NCI-H1436 (cell line): ENCODE results near the gene KNTC1.
A peak's percentile ranks its signal among the peaks of the same experiment; 100 is the strongest.
"Not testable (repeated sequence)": the region's sequence is repeated elsewhere in the genome, so short reads cannot be mapped to it uniquely, and the experiment has no call there.

ENCODE experiments used
- DNase-seq: peaks from one replicate; lab custom pipeline; 2025; lab: John Stamatoyannopoulos, UW

The KNTC1 gene, protein sequence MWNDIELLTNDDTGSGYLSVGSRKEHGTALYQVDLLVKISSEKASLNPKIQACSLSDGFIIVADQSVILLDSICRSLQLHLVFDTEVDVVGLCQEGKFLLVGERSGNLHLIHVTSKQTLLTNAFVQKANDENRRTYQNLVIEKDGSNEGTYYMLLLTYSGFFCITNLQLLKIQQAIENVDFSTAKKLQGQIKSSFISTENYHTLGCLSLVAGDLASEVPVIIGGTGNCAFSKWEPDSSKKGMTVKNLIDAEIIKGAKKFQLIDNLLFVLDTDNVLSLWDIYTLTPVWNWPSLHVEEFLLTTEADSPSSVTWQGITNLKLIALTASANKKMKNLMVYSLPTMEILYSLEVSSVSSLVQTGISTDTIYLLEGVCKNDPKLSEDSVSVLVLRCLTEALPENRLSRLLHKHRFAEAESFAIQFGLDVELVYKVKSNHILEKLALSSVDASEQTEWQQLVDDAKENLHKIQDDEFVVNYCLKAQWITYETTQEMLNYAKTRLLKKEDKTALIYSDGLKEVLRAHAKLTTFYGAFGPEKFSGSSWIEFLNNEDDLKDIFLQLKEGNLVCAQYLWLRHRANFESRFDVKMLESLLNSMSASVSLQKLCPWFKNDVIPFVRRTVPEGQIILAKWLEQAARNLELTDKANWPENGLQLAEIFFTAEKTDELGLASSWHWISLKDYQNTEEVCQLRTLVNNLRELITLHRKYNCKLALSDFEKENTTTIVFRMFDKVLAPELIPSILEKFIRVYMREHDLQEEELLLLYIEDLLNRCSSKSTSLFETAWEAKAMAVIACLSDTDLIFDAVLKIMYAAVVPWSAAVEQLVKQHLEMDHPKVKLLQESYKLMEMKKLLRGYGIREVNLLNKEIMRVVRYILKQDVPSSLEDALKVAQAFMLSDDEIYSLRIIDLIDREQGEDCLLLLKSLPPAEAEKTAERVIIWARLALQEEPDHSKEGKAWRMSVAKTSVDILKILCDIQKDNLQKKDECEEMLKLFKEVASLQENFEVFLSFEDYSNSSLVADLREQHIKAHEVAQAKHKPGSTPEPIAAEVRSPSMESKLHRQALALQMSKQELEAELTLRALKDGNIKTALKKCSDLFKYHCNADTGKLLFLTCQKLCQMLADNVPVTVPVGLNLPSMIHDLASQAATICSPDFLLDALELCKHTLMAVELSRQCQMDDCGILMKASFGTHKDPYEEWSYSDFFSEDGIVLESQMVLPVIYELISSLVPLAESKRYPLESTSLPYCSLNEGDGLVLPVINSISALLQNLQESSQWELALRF (N-terminal part only)

DNA sequence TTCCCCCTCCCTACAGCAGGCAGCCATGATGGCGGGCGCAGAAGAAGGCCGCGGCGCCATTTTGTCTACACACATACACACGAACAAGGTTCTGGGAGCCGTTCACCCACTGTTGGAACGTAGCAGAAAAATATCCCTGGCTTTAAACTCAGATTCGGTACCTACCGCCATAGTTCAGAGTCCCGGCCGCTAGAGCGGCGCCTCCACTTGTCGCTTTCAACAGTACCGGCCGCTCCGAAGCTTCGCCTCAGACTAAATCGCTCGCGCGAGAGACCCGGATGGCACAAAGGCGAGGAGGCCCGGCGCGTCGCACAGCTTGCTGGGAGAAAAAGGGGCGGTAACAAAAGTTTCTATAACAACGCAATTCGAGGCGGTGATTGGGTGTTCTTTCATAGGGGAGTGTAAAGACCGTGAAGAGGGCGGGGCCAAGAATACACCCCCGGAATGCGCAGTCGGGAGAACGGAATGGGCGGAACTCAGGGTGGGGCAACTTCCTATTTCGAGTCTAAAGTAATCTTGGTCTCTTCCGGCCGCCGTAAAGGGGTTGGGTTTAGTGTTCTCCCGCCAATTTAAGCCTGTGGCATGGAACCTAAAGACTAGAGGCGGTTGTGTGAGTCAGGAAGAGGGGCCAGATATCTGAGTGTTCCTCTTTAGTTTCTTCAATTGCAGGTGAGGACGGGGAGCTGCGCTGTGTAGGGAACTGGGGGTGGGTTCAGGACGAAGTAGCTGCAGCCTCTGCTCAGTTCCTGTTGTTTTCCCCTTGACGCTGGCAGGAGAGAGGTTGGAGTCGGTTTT, at the start of gene KNTC1, which contains the start of gene RSRC2:
TSS of gene KNTC1 (plus strand) at position 567 of the 795 bp plus-strand sequence. CDS start 2,815 bp downstream, outside the sequence.
TSS of gene RSRC2 (minus strand) at position 254 of the 795 bp plus-strand sequence. CDS start at position 171, 83 bp downstream.
- peak; percentile 100 for DNase-seq

DNA sequence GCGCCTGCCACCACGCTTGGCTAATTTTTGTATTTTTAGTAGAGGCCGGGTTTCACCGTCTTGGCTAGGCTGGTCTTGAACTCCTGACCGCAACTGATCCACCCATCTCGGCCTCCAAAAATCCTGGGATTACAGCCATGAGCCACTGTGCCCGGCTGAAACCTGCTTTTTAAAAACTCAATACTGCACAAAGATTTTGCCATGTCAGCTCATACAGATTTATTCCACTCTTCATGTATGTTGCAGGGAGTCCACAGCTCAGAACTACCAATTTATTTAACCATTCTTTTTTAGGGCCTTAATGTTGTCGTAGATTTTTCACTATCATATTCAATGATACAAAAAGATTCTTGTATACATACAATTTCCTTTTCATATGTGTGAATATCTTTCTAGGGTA, 46.3 kb upstream of the KNTC1 start:
- DNase-seq, result no peak

DNA sequence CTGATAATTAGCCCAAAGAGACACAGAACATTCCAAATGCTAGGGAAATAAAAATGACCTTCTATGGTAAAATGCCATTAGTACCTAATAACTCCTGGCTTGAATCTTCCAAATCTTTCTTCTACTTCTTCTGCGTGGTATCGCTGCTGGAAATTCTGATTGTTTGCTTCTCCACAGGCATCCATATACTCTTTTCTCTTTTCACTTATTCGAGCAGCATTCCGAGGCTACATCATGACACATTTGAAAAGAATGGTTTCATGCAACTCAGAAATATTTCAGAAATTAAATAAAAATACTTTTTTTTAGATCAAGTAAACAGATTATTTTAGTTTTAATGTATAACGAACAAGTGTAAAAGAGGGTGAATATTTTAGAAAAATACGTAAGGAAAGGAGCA, 45.2 kb upstream of the KNTC1 start:
- no peak for DNase-seq

DNA sequence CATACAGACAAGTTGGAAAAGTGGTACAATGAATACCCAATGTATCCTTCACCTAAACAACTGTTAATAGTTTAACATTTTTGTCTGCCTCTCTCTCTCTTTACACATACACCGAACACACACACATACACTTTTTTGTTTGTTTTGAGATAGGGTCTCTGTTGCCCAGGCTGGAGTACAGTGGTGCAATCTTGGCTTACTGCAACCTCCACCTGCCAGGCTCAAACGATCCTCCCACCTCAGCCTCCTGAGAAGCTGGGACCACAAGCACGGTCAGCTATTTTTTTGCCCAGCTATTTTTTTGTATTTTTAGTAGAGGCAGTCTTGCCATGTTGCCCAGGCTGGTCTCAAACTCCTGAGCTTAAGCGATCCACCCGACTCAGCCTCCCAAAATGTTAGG, 43.1 kb upstream of the KNTC1 start:
- no peak for DNase-seq

DNA sequence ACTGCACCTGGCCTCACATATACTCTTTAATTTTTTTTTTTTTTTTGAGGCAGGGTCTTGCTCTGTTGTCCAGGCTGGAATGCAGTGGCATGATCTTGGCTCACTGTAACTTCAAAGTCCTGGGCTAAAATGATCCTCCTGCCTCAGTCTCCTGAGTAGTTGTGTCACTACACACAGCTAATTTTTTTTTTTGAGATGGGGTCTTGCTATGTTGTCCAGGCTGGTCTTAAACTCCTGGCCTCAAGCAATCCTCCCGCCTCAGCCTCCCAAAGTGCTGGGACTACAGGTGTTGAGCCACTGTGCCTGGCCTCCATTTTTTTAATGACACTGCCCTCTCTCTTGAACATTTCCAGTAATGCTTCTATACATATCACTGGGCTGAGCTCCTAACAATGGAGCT, 42.7 kb upstream of the KNTC1 start:
- not testable (repeated sequence) for DNase-seq

DNA sequence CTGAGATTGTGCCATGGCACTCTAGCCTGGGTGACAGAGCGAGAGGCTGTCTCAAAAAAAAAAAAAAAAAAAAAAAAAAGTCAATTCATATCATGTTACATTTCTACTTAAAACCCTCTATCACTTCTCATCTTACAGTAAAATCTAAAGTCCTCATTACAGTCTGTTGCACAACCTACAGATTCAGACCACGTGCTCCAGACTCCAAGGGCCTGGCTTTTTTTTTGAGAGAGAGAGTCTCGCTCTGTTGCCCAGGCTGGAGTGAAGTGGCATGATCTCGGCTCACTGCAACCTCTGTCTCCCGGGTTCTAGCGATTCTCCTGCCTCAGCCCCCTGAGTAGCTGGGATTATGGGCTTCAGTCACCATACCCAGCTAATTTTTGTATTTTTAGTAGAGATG, 40.7 kb upstream of the KNTC1 start:
- DNase-seq, result not testable (repeated sequence)

DNA sequence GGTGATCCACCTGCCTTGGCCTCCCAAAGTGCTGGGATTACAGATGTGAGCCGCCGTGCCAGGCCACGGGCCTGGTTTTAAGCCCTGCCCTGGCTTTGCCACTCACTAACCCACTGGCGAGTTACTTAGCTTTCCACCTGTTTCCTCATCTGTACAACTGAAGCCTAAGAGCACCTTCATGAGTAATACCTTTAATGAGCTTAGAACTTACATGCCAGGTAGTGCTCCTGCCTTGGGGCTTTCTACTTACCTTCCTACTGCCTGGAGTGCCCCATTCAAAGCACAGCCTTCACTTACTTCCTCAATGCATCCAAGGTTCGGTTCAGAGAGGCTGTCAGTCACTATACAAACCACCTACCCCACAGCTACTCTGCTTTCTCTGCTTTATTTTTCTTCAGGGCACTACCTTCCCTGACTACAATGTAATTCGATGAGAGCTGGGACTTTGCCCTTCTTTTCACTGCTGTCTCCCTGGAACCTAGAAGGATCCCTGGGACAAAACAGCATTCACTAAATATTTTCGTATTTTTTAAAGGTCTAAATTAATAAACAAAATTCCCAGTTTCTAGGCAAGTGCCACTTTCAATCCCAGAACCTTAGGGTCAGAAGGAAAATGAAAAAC, 40.1 kb upstream of the KNTC1 start:
- no peak for DNase-seq

DNA sequence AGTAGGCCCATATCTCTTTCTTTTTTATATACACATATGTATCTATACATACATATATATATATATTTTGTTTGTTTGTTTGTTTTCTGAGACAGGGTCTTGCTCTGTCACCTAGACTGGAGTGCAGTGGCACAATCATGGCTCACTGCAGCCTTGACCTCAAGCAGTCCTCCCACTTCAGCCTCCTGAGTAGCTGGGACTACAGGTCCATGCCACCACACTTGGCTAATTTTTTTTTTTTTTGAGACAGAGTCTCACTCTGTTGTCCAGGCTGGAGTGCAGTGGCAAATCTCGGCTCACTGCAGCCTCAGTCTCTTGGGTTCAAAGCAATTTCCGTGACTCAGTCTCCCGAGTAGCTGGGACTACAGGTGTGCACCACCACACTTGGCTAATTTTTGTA, 39.2 kb upstream of the KNTC1 start:
- not testable (repeated sequence) for DNase-seq

DNA sequence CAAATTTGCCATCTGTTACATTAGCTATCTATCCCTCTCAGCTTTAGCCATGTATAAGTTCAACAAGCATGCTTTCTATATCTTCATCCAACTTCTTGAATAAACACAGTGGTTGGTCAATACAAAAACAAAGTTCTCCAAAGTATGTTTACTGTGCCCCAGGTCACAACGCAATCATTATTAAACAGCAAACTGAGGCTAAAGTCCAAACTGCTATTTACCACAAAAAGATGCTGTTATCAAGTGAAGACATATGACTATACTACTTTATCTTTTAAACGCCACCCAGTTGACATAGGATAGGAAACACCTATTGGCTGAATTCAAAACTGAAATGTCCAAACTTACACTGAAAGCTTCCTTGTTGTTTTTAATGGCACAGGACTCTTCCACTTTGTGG, 38.0 kb upstream of the KNTC1 start:
- no peak for DNase-seq

DNA sequence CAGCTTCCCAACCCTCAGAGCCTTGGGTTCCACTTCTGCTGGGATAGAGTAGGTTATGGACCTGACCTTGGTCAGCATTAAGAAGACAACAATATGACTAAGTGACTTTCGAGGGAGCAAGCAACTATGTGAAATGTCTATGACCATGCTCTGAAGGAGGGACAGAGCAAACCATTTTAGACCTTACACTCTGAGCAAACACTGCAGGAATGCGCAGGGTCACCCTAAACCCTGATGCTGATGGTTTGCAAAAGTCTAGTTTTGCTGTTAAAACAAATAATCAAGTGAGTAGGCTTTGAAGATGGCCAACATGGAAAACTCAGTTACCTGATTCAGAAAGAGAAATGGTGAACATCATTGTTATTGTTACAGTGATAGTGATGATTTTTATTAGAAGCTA, 35.1 kb upstream of the KNTC1 start:
- DNase-seq, result no peak

DNA sequence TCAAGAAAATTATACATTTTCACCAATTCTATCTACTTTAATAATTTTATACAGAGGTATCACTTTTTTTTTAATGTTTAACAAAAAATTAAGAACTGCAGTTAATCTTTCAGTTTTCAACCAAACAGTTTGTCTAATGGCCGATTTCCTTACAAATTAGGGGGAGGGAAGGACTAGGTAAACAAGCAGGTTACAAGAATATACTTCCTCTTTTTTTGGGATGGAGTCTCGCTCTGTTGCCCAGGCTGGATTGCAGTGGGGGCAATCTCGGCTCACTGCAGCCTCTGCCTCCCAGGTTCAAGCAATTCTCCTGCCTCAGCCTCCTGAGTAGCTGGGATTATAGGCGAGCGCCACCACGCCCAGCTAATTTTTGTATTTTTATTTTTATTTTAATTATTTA, 33.8 kb upstream of the KNTC1 start:
- not testable (repeated sequence) for DNase-seq

DNA sequence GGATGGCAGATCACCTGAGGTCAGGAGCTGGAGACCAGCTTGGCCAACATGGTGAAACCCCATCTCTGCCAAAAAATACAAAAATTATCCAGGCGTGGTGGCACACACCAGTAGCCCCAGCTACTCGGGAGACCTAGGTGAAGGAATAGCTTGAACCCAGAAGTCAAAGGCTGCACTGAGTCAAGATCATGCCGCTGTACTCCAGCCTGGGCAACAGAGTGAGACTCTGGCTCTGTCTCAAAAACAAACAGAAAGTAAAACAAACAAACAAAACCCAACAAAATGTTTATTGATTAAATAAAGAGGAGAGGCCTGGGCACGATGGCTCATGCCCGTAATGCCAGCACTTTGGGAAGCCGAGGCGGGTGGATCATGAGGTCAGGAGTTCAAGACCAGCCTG, 31.8 kb upstream of the KNTC1 start:
- DNase-seq, result no peak

DNA sequence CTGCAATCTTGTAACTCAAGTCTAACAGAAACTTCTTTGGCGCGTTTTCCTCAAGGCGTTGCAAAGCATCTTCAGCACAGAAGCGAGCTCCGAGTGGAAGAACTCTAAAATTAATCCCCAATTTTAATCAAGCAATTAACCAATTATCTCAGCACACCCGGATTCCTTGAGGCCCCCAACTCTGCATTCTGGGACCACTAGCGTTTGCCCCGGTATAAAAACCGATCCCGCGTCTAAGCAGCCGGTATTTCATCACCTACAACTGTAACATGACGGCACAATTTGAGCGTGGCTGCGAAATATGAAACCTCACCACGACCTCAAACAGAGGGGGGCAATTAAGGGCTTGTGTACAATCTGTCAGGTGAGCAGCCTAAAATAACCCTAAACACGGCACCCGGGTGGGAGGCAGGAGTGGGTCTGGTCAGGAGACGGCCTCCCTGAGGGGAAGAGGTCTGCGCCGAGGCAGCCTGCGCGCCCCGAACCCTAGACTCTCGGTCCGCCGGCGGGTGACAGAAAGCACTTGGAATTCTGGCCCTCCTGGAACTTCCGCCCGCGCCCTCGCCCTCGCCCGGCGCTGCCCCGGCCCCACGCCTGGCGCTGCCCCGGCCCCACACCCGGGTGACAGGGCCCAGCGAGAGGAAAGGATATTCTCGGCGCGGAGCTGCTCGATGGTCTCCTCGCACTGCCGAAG, 26.9 kb upstream of the KNTC1 start:
- DNase-seq, result peak; percentile 70

DNA sequence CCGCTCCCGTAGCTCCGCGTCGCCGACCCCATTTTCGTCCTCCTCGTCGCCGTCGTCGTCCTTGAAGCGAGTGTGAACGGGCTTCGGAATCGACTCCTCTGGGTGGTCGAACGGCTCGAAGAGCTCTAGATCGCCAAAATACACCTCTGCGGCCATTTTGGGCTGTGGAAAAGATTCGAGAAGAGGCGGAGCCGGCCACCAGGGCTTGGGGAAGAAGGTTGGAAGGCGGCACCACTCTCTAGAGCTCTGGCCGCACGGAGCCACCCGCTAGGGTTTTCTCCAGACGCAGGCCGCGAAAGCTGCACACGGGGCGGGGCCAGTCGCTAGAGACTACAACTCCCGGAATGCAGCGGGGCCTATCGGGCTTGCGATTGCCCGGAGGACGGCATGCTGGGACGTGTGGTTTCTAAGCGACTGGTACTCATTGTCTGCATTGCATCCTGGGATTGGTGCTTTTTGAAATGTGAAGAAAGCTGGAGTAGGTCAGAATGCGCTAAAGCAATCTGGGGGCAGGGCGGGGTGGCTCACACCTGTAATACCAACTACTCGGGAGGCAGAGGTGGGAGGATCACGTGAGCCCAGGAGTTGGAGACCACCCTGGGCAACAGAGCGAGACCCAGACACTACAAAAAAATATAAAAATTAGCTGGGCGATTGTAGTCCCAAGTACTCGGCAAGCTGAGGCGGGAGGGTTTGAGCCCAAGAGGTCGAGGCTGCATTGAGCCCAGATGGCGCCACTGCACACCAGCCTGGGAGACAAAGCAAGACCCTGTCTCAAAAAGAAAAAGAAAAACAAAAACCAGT, 26.2 kb upstream of the KNTC1 start, which contains the start of gene ZCCHC8:
TSS of gene ZCCHC8 (minus strand) at position 248 of the 804 bp plus-strand sequence. CDS start at position 156, 92 bp downstream.
- peak; percentile 97 for DNase-seq

DNA sequence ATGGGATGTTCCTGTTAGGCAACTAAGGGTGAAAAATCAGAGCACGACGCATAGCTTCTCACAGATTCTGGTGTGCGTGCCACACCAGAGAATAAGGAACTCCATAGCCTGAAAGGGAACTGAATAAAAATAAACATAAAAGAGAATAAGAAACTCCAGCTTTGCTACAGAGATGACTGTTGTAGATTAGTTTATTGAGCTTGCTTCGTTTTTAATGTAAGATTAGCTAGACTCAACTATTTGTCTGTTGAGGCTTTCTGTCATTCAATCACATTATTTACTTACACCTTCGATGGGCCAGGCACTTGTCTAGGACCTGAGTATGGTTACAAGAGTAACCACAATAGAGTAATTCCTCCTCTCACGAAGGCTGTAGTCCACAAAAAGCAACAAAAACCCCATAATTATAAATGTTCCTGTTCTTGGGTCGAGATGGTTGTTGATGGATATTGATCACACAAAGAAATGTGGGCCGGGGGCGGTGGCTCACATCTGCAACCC, 25.5 kb upstream of the KNTC1 start:
- no peak for DNase-seq

DNA sequence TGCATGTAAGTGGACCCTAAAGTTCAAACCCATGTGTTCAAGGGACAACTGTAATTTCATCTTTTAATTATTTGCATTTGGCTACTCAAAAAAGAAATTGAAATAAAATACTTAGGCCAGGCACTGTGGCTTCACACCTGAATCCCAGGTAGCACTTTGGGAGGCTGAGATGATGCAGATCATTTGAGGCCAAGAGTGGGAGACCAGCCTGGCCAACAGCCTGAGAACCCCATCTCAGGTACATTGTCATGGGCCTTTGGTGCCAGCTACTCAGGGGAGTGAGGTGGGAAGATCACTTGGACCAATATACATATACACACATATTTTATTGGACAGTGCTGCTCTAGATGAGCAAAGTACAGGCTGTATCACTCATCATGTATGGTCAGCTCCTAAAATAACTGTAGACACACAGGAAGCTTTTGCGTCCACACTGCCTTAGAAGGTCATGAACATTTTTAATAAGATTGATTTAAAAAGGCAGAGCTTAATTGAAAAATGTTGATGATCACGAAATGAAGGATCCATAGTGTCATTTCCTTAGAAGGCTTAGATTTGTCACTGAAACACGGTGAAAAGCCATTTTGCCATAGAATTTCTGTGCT, 23.8 kb upstream of the KNTC1 start:
- DNase-seq, result no peak

DNA sequence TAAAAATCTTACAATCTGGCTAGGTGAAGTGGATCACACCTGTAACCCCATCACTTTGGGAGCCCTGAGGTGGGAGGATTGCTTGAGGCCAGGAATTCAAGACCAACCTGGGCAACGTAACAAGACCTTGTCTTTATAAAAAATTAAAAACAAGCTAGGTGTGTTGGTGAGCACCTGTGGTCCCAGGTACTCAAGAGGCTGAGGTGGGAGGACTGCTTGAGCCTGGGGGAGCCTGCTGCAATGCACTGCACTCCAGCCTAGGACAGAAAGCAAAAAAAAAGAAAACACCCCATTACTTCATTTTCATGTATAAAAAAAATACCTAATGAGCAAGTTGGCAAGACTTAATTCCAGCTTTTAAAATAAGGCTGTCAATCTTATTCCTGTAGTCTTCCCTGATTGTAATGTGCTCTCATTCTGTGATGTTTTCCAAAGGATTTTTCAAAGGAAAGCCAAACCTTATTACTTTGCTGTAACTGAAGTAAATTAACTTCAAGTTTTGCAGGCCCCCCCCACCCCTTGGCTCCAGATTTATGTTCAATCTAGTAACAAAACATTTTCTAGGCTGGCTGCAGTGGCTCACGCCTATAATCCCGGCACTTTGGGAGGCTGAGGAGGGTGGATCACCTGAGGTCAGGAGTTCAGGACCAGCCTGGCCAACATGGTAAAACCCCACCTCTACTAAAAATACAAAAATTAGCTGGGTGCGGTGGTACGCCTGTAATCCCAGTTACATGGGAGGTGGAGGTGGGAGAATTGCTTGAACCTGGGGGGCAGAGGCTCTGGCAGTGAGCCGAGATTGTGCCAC, 23.1 kb upstream of the KNTC1 start:
- DNase-seq, result no peak
